Bronchial epithelial cell (primary cell): Measurements from ENCODE around the gene UBE2L5. TPM values are rescaled to one million over a fixed set of nuclear protein-coding genes. Genes with fewer than 3 reads are reported as not detected.

Source experiments
- DNase-seq: peaks from one replicate; pipeline ENCODE4 v3.0.0-alpha.2; 2010; ENCODE audit warnings: low read depth
- FAIRE-seq: peaks from 2 replicates; lab custom pipeline; 2011; peaks lifted over from hg19 to GRCh38; lab: Jason Lieb, UNC
- H3K27me3 ChIP-seq: 2 replicates; pipeline ENCODE4 v1.5.1; 2011; ENCODE audit warnings: low read length; ENCODE audit not compliant: control insufficient read depth, insufficient read depth
- H3K36me3 ChIP-seq: 2 replicates; pipeline ENCODE4 v1.5.1; 2011; ENCODE audit warnings: low read length; ENCODE audit not compliant: control insufficient read depth, insufficient read depth
- H3K4me3 ChIP-seq: 2 replicates; pipeline ENCODE4 v1.5.1; 2011; ENCODE audit warnings: mild to moderate bottlenecking, low read depth, low read length, control low read depth
- CTCF ChIP-seq: IDR thresholded peaks from 2 replicates; pipeline ENCODE4 v1.5.1; 2011; ENCODE audit warnings: mild to moderate bottlenecking, moderate library complexity, low read length, control low read depth, inconsistent platforms; ENCODE audit not compliant: insufficient read depth, severe bottlenecking
- total RNA-seq: library from RNA; depleted of rRNA; stranded (reverse); fragments of >200 nt; gene quantifications from 2 replicates; pipeline ENCODE4 v1.2.1, GENCODE V29; 2014

UBE2L5 gene
- total RNA-seq, 1 donor from 2014 or later = not detected

GRCh38 chr13:30415430-30416030 is 6.8 kb upstream of the UBE2L5 start:
- H3K27me3 ChIP-seq = no peaks in the 10 kb centered on the region
- no peaks in the 10 kb centered on the region for H3K36me3 ChIP-seq
- FAIRE-seq (no peak), DNase-seq (no peak)
- TF ChIP-seq CTCF = no peak
- H3K4me3 ChIP-seq = no peak overlapping the region

- no peak for DNase-seq
- no peak for FAIRE-seq
- H3K4me3 ChIP-seq = no peak overlapping the region
- no peaks in the 10 kb centered on the region for H3K36me3 ChIP-seq
- H3K27me3 ChIP-seq = no peaks in the 10 kb centered on the region
- TF ChIP-seq CTCF = no peak
These were observed 5.8 kb upstream of the UBE2L5 start for GRCh38 chr13:30416471-30416870.

- TF ChIP-seq CTCF = no peak
- FAIRE-seq (no peak), DNase-seq (no peak)
- H3K27me3 ChIP-seq = no peaks in the 10 kb centered on the region
- H3K4me3 ChIP-seq = no peak overlapping the region
- H3K36me3 ChIP-seq = no peaks in the 10 kb centered on the region
These were observed 4.1 kb upstream of the UBE2L5 start for GRCh38 chr13:30418075-30418716.

GRCh38 chr13:30418717-30419459 is 3.4 kb upstream of the UBE2L5 start:
- Histone ChIP-seq H3K36me3 (no peaks in the 10 kb centered on the region), H3K4me3 (no peak overlapping the region), H3K27me3 (no peaks in the 10 kb centered on the region)
- DNase-seq (peak; percentile 50), FAIRE-seq (peak; percentile 47)
- no peak for TF ChIP-seq CTCF

GRCh38 chr13:30421093-30422053 is 920 bp upstream of the UBE2L5 start:
- no peaks in the 10 kb centered on the region for H3K27me3 ChIP-seq
- no peak for TF ChIP-seq CTCF
- H3K4me3 ChIP-seq = peak overlapping the region; percentile 49
- DNase-seq (peak; percentile 58), FAIRE-seq (no peak)
- no peaks in the 10 kb centered on the region for H3K36me3 ChIP-seq
